Neural cell (in vitro differentiated cells): ENCODE data around the gene TNKS1BP1. TPM values are rescaled to one million over a fixed set of nuclear protein-coding genes. Genes with fewer than 3 reads are reported as not detected.

Experiments
- H2AFZ ChIP-seq: fragments of 200-600, 300-800 bp; sonication (generic), shearing (Covaris generic); 2 replicates; pipeline ENCODE4 v1.6.0; 2014; ENCODE audit warnings: low read depth, mild to moderate bottlenecking, antibody characterized with exemption, low read length, moderate library complexity
- H3F3A ChIP-seq: fragments of 200-600 bp; shearing (Covaris generic); 2 replicates; pipeline ENCODE4 v1.6.1; 2016; ENCODE audit warnings: mild to moderate bottlenecking, moderate library complexity, mixed read lengths, antibody characterized with exemption, low read length; ENCODE audit not compliant: insufficient read depth, poor library complexity, severe bottlenecking
- H3K27ac ChIP-seq: fragments of 200-600, 300-800 bp; sonication (generic), shearing (Covaris generic); 2 replicates; pipeline ENCODE4 v1.5.1; 2014; ENCODE audit warnings: mild to moderate bottlenecking, low read length, moderate library complexity
- H3K27me3 ChIP-seq: fragments of 300-800, 200-600 bp; sonication (generic), shearing (Covaris generic); 2 replicates; pipeline ENCODE4 v1.6.0; 2014; ENCODE audit warnings: mild to moderate bottlenecking, low read depth, low read length, moderate library complexity; ENCODE audit not compliant: insufficient read depth
- H3K36me3 ChIP-seq: fragments of 300-800, 200-600 bp; sonication (generic), shearing (Covaris generic); 2 replicates; pipeline ENCODE4 v1.5.1; 2014; ENCODE audit warnings: mild to moderate bottlenecking, antibody characterized with exemption, low read length, moderate library complexity; ENCODE audit not compliant: insufficient read depth
- H3K4me2 ChIP-seq: fragments of 300-800, 200-600 bp; sonication (generic), shearing (Covaris generic); 2 replicates; pipeline ENCODE4 v1.6.0; 2014; ENCODE audit warnings: mild to moderate bottlenecking, low read length
- H3K4me3 ChIP-seq: fragments of 300-800, 200-600 bp; sonication (generic), shearing (Covaris generic); 2 replicates; pipeline ENCODE4 v1.5.1; 2014; ENCODE audit warnings: mild to moderate bottlenecking, low read length, moderate library complexity
- H3K79me2 ChIP-seq: fragments of 200-600 bp; shearing (Covaris generic); replicated peaks from 2 replicates; pipeline ENCODE4 v1.6.0; 2014; ENCODE audit warnings: mild to moderate bottlenecking, low read length, moderate library complexity; ENCODE audit not compliant: insufficient read depth
- H3K9ac ChIP-seq: fragments of 300-800, 200-600 bp; sonication (generic), shearing (Covaris generic); 2 replicates; pipeline ENCODE4 v1.6.1; 2016; ENCODE audit warnings: mild to moderate bottlenecking, low read length, mixed read lengths
- H3K9me2 ChIP-seq: fragments of 200-600 bp; shearing (Covaris generic); 2 replicates; pipeline ENCODE4 v1.6.1; 2016; ENCODE audit warnings: mild to moderate bottlenecking, low read length, mixed read lengths; ENCODE audit not compliant: insufficient read depth
- H3K9me3 ChIP-seq: fragments of 200-600, 300-800 bp; sonication (generic), shearing (Covaris generic); 2 replicates; pipeline ENCODE4 v1.6.1; 2016; ENCODE audit warnings: mild to moderate bottlenecking, mixed run types, low read length, moderate library complexity, mixed read lengths
- H4K20me1 ChIP-seq: fragments of 200-600 bp; shearing (Covaris generic); 2 replicates; pipeline ENCODE4 v1.6.1; 2016; ENCODE audit warnings: mild to moderate bottlenecking, mixed run types; ENCODE audit not compliant: insufficient read depth
- CTCF ChIP-seq: fragments of 450-650 bp; IDR thresholded peaks from 2 replicates; pipeline ENCODE4 v1.5.1; 2014; ENCODE audit warnings: antibody characterized with exemption, mild to moderate bottlenecking, moderate library complexity; ENCODE audit not compliant: poor library complexity, severe bottlenecking
- EP300 ChIP-seq: fragments of 450-650 bp; conservative IDR thresholded peaks from 2 replicates; pipeline ENCODE4 v1.6.1; 2014; ENCODE audit warnings: antibody characterized with exemption, mild to moderate bottlenecking, moderate library complexity; ENCODE audit not compliant: poor library complexity, severe bottlenecking
- EZH2 ChIP-seq: fragments of 200-600, 300-800 bp; shearing (Covaris generic), sonication (generic); IDR thresholded peaks from 2 replicates; pipeline ENCODE4 v1.6.1; 2014; ENCODE audit warnings: antibody characterized with exemption, low read length, borderline replicate concordance, mild to moderate bottlenecking; ENCODE audit not compliant: insufficient read depth, poor library complexity, severe bottlenecking
- MXI1 ChIP-seq: fragments of 450-650 bp; conservative IDR thresholded peaks from 2 replicates; pipeline ENCODE4 v1.6.1; 2014; ENCODE audit warnings: antibody characterized with exemption, mild to moderate bottlenecking; ENCODE audit not compliant: poor library complexity, severe bottlenecking
- POLR2AphosphoS5 ChIP-seq: IDR thresholded peaks from 2 replicates; pipeline ENCODE4 v1.6.1; 2012
- RAD21 ChIP-seq: fragments of 450-650 bp; conservative IDR thresholded peaks from 2 replicates; pipeline ENCODE4 v1.6.1; 2014; ENCODE audit warnings: antibody characterized with exemption, mild to moderate bottlenecking, moderate library complexity
- REST ChIP-seq: IDR thresholded peaks from 2 replicates; pipeline ENCODE4 v1.6.1; 2012; ENCODE audit warnings: borderline replicate concordance
- SMC3 ChIP-seq: fragments of 450-650 bp; conservative IDR thresholded peaks from 2 replicates; pipeline ENCODE4 v1.6.1; 2014; ENCODE audit warnings: antibody characterized with exemption, mild to moderate bottlenecking, moderate library complexity; ENCODE audit not compliant: poor library complexity
- TAF1 ChIP-seq: IDR thresholded peaks from 2 replicates; pipeline ENCODE4 v1.6.1; 2012; ENCODE audit warnings: low read depth
- polyA plus RNA-seq: library from polyadenylated mRNA; depleted of rRNA; stranded (reverse); fragments of >200 nt; gene quantifications from 2 replicates; pipeline ENCODE4 v1.2.3, GENCODE V29; 2014

The TNKS1BP1 gene
- polyA plus RNA-seq, 1 donor from 2014 or later = 8.9 TPM

- H3K4me3 ChIP-seq = no peak overlapping the region
- no peaks in the 10 kb centered on the region for H3K9me3 ChIP-seq
- TF ChIP-seq POLR2AphosphoS5 = no peak
- no peak for TF ChIP-seq TAF1
- TF ChIP-seq REST = no peak
- TF ChIP-seq EZH2 = no peak
- TF ChIP-seq EP300 = no peak
- TF ChIP-seq SMC3 = no peak
- no peak for TF ChIP-seq CTCF
- TF ChIP-seq RAD21 = no peak
- TF ChIP-seq MXI1 = no peak
- no peaks in the 10 kb centered on the region for H4K20me1 ChIP-seq
- H2AFZ ChIP-seq = no peak overlapping the region
- H3K27ac ChIP-seq = no peak overlapping the region
- no peaks in the 10 kb centered on the region for H3K79me2 ChIP-seq
- H3K9ac ChIP-seq = no peak overlapping the region
- H3K36me3 ChIP-seq = no peaks in the 10 kb centered on the region
- no peak overlapping the region for H3K4me2 ChIP-seq
- no peaks in the 10 kb centered on the region for H3K9me2 ChIP-seq
- no peaks in the 10 kb centered on the region for H3K27me3 ChIP-seq
- no peaks in the 10 kb centered on the region for H3F3A ChIP-seq
Observed at GRCh38 chr11:57288771-57289579, 35.8 kb downstream of the TNKS1BP1 start.

- no peaks in the 10 kb centered on the region for H3K27me3 ChIP-seq
- H3K9me3 ChIP-seq = no peaks in the 10 kb centered on the region
- TF ChIP-seq MXI1 (no peak), RAD21 (no peak), POLR2AphosphoS5 (no peak), TAF1 (no peak), SMC3 (no peak), REST (no peak), EP300 (no peak), EZH2 (no peak), CTCF (no peak)
- no peaks in the 10 kb centered on the region for H3K36me3 ChIP-seq
- H3F3A ChIP-seq = no peaks in the 10 kb centered on the region
- H3K4me2 ChIP-seq = no peak overlapping the region
- no peak overlapping the region for H2AFZ ChIP-seq
- H3K27ac ChIP-seq = no peak overlapping the region
- no peaks in the 10 kb centered on the region for H3K9me2 ChIP-seq
- H3K9ac ChIP-seq = no peak overlapping the region
- H3K79me2 ChIP-seq = no peaks in the 10 kb centered on the region
- no peaks in the 10 kb centered on the region for H4K20me1 ChIP-seq
- no peak overlapping the region for H3K4me3 ChIP-seq
Observed at GRCh38 chr11:57287884-57288283, 36.9 kb downstream of the TNKS1BP1 start.
